Activated CD8-positive, alpha-beta T cell treated with anti-CD3 and anti-CD28 coated beads, Interleukin-2, amount 10 ng/mL, durations not matched to agents 7 days and 5 days (primary cell): ENCODE measurements around the gene AKR1C1. TPM values are rescaled to one million over a fixed set of nuclear protein-coding genes. Genes with fewer than 3 reads are reported as not detected.
"Not testable (repeated sequence)": the region's sequence is repeated elsewhere in the genome, so short reads cannot be mapped to it uniquely, and the experiment has no call there.

Source experiments
- ATAC-seq: fragments of 150-1000 bp; cut with Tn5 transposase; one replicate; pipeline ENCODE4 v1.10.0; 2021; ENCODE audit warnings: moderate library complexity
- CTCF ChIA-PET: fragments of 350-600 bp; sonication (Branson Sonifier 250); formaldehyde crosslinking; loops from one replicate; lab custom pipeline; 2021; ENCODE audit warnings: antibody characterized with exemption; lab: Charles Lee
- POLR2A ChIA-PET: fragments of 350-600 bp; sonication (Branson Sonifier 250); formaldehyde crosslinking; loops from one replicate; lab custom pipeline; 2021; ENCODE audit warnings: antibody characterized with exemption; lab: Charles Lee
- DNase-seq: peaks from one replicate; pipeline ENCODE4 v3.0.0-alpha.2; 2020
- H3K27ac Mint-ChIP-seq: one replicate; pipeline ENCODE4 v1.8.0; 2021; ENCODE audit warnings: mild to moderate bottlenecking, mixed read lengths
- H3K27me3 Mint-ChIP-seq: one replicate; pipeline ENCODE4 v1.8.0; 2021; ENCODE audit warnings: low read depth, mixed read lengths
- H3K36me3 Mint-ChIP-seq: one replicate; pipeline ENCODE4 v1.8.0; 2021; ENCODE audit warnings: low read depth, mixed read lengths
- H3K4me1 Mint-ChIP-seq: one replicate; pipeline ENCODE4 v1.8.0; 2021; ENCODE audit warnings: low read depth, mixed read lengths
- H3K4me3 Mint-ChIP-seq: one replicate; pipeline ENCODE4 v1.8.0; 2021; ENCODE audit warnings: mild to moderate bottlenecking, mixed read lengths
- H3K9me3 Mint-ChIP-seq: one replicate; pipeline ENCODE4 v1.8.0; 2022; ENCODE audit warnings: mixed read lengths; ENCODE audit not compliant: insufficient read depth
- total RNA-seq, 2 experiments: library from RNA; stranded (reverse); gene quantifications; one replicate each; pipeline ENCODE4 v1.2.3, GENCODE V29; 2021

Gene AKR1C1
- total RNA-seq, 2 experiments from 2014 or later = 0.79 to 0.83 TPM

DNA sequence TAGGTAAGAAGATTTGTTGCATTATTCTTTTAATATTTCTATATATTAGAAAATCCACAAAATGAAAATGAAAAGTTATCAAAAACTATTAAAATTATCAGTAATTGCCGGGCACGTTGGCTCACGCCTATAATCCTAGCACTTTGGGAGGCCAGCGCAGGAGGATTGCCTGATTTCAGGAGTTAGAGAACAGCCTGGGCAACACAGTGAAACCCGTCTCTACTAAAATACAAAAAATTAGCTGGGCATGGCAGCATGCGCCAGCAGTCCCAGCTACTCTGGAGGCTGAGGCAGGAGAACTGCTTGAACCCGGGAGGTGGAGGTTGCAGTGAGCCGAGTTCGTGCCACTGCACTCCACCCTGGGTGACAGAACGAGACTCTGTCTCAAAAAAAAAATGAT lies 29.3 kb downstream of the AKR1C1 start:
- POLR2A ChIA-PET, DNase-seq, H3K36me3 Mint-ChIP-seq, H3K4me1 Mint-ChIP-seq, H3K27ac Mint-ChIP-seq, CTCF ChIA-PET, H3K9me3 Mint-ChIP-seq, ATAC-seq, H3K4me3 Mint-ChIP-seq, H3K27me3 Mint-ChIP-seq: not testable (repeated sequence)

GRCh38 chr10:4994260-4994659 lies 31.0 kb downstream of the AKR1C1 start:
- H3K4me1 Mint-ChIP-seq, ATAC-seq, DNase-seq, H3K27me3 Mint-ChIP-seq, H3K9me3 Mint-ChIP-seq, H3K4me3 Mint-ChIP-seq, H3K27ac Mint-ChIP-seq, POLR2A ChIA-PET, CTCF ChIA-PET, H3K36me3 Mint-ChIP-seq: not testable (repeated sequence)

- Mint-ChIP-seq H3K27ac (no peak overlapping the region), H3K4me1 (no peaks in the 10 kb centered on the region), H3K27me3 (peaks cover 2% of the 10 kb centered on the region), H3K36me3 (no peaks in the 10 kb centered on the region), H3K4me3 (no peak overlapping the region), H3K9me3 (no peaks in the 10 kb centered on the region)
- DNase-seq (no peak), ATAC-seq (no peak)
- POLR2A ChIA-PET = no interaction called here
- CTCF ChIA-PET = no interaction called here
Observed at GRCh38 chr10:4998671-4999070, 35.5 kb downstream of the AKR1C1 start.

DNA sequence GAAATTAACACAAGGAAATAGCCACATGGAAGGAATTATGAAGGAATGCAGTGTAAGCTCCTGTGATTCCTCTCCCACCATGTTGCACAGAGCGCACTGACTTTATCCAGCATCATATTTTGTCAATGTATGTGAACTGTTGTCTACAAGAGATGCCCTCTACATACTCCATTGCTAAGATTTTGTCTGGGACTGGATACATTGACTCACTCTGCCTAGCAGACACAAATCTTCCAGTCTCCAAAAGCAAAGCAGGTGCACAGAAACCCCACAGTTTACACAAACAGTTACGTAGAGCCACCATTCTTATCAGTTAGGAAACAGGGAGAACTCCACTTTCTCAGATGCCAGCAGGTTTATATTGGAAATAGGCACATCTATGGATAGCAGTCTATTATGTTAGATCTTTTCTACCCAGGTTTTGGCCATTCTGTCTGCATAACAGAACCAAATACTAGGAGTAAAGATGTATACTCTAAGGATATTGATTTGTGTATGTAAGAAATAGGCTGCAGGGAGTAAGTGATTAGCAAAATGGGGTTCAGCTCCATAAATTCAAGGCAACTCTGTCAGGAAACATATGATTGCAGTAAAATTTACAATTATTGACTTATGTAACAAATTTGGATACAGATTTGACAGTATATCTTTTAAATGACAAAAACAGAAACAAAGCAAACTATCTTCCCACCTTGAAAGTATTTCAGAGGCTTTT lies 39.0 kb downstream of the AKR1C1 start:
- ChIA-PET CTCF (no interaction called here), POLR2A (no interaction called here)
- no peak overlapping the region for H3K27ac Mint-ChIP-seq
- peaks cover 2% of the 10 kb centered on the region for H3K27me3 Mint-ChIP-seq
- no peak overlapping the region for H3K4me3 Mint-ChIP-seq
- DNase-seq = no peak
- no peak for ATAC-seq
- H3K36me3 Mint-ChIP-seq = no peaks in the 10 kb centered on the region
- no peaks in the 10 kb centered on the region for H3K9me3 Mint-ChIP-seq
- H3K4me1 Mint-ChIP-seq = no peaks in the 10 kb centered on the region

DNA sequence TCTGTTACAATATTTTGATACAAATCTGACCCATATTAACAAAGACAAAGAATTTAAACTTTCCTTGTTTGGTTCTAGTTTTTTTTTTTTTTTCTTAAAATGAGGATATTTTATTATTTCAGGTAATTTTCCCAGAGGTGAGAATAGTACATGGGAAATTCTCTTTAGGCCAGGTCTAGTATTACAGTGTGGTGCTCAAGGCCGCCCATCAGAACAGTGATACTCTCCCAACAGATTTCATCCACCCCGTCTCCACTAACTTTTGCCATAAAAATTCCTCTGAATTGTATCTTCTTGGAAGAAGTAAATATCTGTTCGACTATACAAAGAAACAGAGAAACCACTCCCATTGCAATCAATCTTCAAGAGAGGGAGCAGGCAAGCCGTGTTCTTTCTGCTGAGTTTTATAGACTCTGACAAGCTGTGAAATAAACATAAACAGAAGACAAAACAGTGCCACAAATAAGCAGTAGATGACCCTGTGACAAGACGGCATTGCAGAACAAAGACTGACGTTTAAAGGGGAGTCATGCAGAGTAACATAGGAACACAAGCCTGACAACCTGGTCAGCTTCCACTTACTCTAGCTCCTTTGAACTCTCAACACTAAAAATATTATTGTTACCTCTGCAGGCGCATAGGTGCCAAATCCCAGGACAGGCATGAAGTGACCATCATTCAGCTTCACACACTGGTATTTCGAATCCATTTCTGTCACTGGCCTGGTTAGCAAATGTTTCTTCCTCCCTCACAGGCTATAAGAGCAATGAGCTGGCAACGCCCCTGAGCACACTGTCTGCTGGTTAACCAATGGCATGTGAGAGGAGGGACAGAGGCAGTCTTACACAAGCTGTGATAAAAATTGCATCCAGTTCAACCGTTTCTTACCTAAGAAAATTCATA lies 40.2 kb downstream of the AKR1C1 start, which contains the start of gene AKR1C2:
Gene AKR1C2 (minus strand): TSS at position 731 of the 903 bp plus-strand sequence. CDS start 22 bp downstream, at position 709.
- H3K36me3 Mint-ChIP-seq, ATAC-seq, POLR2A ChIA-PET, H3K9me3 Mint-ChIP-seq, DNase-seq, CTCF ChIA-PET, H3K4me3 Mint-ChIP-seq, H3K27me3 Mint-ChIP-seq, H3K27ac Mint-ChIP-seq, H3K4me1 Mint-ChIP-seq: not testable (repeated sequence)

GRCh38 chr10:5004030-5004385 lies 40.8 kb downstream of the AKR1C1 start:
- H3K27ac Mint-ChIP-seq, H3K9me3 Mint-ChIP-seq, DNase-seq, POLR2A ChIA-PET, H3K27me3 Mint-ChIP-seq, H3K4me3 Mint-ChIP-seq, ATAC-seq, CTCF ChIA-PET, H3K4me1 Mint-ChIP-seq, H3K36me3 Mint-ChIP-seq: not testable (repeated sequence)

- not testable (repeated sequence) for ATAC-seq
Observed at GRCh38 chr10:5004501-5004900, 41.3 kb downstream of the AKR1C1 start.

GRCh38 chr10:5008857-5009548 lies 45.8 kb downstream of the AKR1C1 start:
- DNase-seq, H3K9me3 Mint-ChIP-seq, H3K4me1 Mint-ChIP-seq, CTCF ChIA-PET, H3K27me3 Mint-ChIP-seq, ATAC-seq, H3K4me3 Mint-ChIP-seq, H3K27ac Mint-ChIP-seq, POLR2A ChIA-PET, H3K36me3 Mint-ChIP-seq: not testable (repeated sequence)

More at GRCh38 chr10:5004501-5004900, 41.3 kb downstream of the AKR1C1 start:
- H3K27ac Mint-ChIP-seq, CTCF ChIA-PET, H3K4me1 Mint-ChIP-seq, H3K36me3 Mint-ChIP-seq, DNase-seq, H3K27me3 Mint-ChIP-seq, H3K9me3 Mint-ChIP-seq, POLR2A ChIA-PET, H3K4me3 Mint-ChIP-seq: not testable (repeated sequence)

DNA sequence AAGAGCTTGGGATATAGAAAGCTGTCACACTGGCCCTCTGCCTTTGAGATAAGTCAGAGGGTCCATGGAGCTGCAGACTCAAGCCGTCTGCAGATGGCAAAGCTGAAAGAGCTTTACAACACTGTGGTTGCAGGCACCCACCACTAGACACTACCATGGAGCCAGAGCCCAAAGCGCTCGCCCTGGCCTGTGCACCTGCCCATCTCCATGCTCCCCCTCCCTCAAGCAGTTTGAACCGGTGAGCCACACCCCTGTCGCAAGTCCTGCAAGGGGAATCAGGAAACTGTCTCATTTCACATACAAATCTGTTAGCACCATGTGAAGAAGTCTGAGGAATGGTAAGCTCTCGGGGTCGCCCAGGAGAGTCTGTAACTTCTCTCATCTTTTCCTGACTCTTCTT lies 46.8 kb downstream of the AKR1C1 start:
- H3K27me3 Mint-ChIP-seq, CTCF ChIA-PET, DNase-seq, H3K4me1 Mint-ChIP-seq, H3K9me3 Mint-ChIP-seq, H3K36me3 Mint-ChIP-seq, H3K4me3 Mint-ChIP-seq, ATAC-seq, POLR2A ChIA-PET, H3K27ac Mint-ChIP-seq: not testable (repeated sequence)

GRCh38 chr10:5011392-5011791 lies 48.2 kb downstream of the AKR1C1 start:
- POLR2A ChIA-PET, H3K27me3 Mint-ChIP-seq, H3K4me1 Mint-ChIP-seq, H3K4me3 Mint-ChIP-seq, H3K9me3 Mint-ChIP-seq, H3K27ac Mint-ChIP-seq, CTCF ChIA-PET, ATAC-seq, H3K36me3 Mint-ChIP-seq, DNase-seq: not testable (repeated sequence)

DNA sequence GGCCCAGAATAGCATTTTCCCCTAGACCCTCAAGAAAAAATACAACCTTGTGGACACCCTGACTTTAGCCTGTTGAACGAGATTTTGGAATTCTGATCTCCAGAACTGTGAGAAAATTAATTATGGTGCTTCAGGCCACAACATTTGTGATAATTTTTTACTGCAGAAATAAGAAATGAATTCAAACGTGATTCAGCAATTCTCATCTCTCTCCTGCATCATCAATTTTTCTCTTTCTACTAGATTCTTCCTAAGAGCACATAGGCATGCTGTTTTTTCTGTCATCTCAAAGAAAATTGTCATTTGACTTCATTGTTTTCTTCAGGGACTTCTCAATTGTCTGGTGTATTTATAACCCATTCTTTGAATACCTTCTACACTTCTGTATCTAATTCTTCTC lies 49.4 kb downstream of the AKR1C1 start:
- no peak overlapping the region for H3K4me3 Mint-ChIP-seq

DNA sequence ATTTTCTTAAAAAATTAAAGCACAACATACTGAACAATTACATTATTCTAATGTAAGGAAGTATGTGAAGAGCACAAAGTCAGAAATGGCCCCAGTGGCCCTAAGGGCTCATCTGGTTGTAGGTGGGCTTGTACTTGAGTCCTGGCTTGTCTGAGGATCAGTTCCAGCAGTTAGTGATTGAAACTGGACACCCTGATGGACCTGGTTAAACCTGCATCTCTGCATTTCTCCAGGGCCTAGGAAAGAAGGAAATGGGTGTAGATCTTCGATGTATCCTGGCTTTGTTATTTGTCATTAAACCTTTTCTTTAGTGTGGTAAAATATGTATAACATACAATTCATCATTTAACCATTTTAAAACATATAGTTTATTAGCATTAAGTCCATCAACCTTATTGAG lies 50.2 kb downstream of the AKR1C1 start:
- ChIA-PET POLR2A (no interaction called here), CTCF (no interaction called here)
- Mint-ChIP-seq H3K27me3 (peaks cover 5% of the 10 kb centered on the region), H3K27ac (no peak overlapping the region), H3K36me3 (no peaks in the 10 kb centered on the region), H3K4me3 (no peak overlapping the region), H3K9me3 (no peaks in the 10 kb centered on the region), H3K4me1 (no peaks in the 10 kb centered on the region)
- ATAC-seq (no peak), DNase-seq (no peak)

More for the DNA sequence above, 49.4 kb downstream of the AKR1C1 start:
- DNase-seq (no peak), ATAC-seq (no peak)
- ChIA-PET POLR2A (no interaction called here), CTCF (no interaction called here)
- Mint-ChIP-seq H3K9me3 (no peaks in the 10 kb centered on the region), H3K4me1 (no peaks in the 10 kb centered on the region), H3K27ac (no peak overlapping the region), H3K27me3 (peaks cover 5% of the 10 kb centered on the region), H3K36me3 (no peaks in the 10 kb centered on the region)
